GM12878 (cell line): ENCODE measurements around the gene SLC9C1. TPM values are rescaled to one million over a fixed set of nuclear protein-coding genes. Genes with fewer than 3 reads are reported as not detected.
A peak's percentile ranks its signal among the peaks of the same experiment; 100 is the strongest.

Experiments used
- BCL11A ChIP-seq: IDR thresholded peaks from 2 replicates; pipeline ENCODE4 v1.6.1; 2011; ENCODE audit warnings: low read depth, low read length
- BHLHE40 ChIP-seq, 2 experiments: fragments of 450-650 bp in 1 of 2; IDR thresholded peaks; 2 replicates each; pipeline ENCODE4 v1.6.1; 2011 to 2017; ENCODE audit warnings: low read depth in 2 of 2, borderline replicate concordance in 1 of 2, improper control_type of control experiment in 1 of 2, low read length in 1 of 2, mild to moderate bottlenecking in 1 of 2
- BRCA1 ChIP-seq: IDR thresholded peaks from 2 replicates; pipeline ENCODE4 v1.6.1; 2011; ENCODE audit warnings: low read depth, low read length, improper control_type of control experiment
- CBX3 ChIP-seq: fragments of 200-600 bp; sonication (generic); IDR thresholded peaks from 2 replicates; pipeline ENCODE4 v1.6.1; 2016; ENCODE audit warnings: low read depth, borderline replicate concordance
- DPF2 ChIP-seq: fragments of 450-650 bp; IDR thresholded peaks from 2 replicates; pipeline ENCODE4 v1.6.1; 2017; ENCODE audit warnings: mild to moderate bottlenecking
- EGR1 ChIP-seq, 2 experiments: IDR thresholded peaks; 1 replicate in 1 of 2; 2 replicates in 1 of 2; pipeline ENCODE4 v1.6.1; 2011 to 2012; ENCODE audit warnings: low read depth in 2 of 2, low read length in 2 of 2, borderline replicate concordance in 1 of 2, mild to moderate bottlenecking in 1 of 2, moderate library complexity in 1 of 2
- FOXK2 ChIP-seq: fragments of 450-650 bp; IDR thresholded peaks from 2 replicates; pipeline ENCODE4 v1.6.1; 2017; ENCODE audit warnings: mild to moderate bottlenecking, moderate library complexity
- HDAC6 ChIP-seq: fragments of 200-600 bp; sonication (generic); IDR thresholded peaks from one replicate; pipeline ENCODE4 v1.8.0; 2017; ENCODE audit warnings: antibody characterized with exemption; ENCODE audit not compliant: unreplicated experiment
- IKZF2 ChIP-seq, 2 experiments: fragments of 450-650 bp; IDR thresholded peaks; 2 replicates each; pipeline ENCODE4 v1.6.1; 2017; ENCODE audit warnings: mild to moderate bottlenecking in 2 of 2, moderate library complexity in 2 of 2
- KDM1A ChIP-seq: fragments of 200-600 bp; sonication (generic); IDR thresholded peaks from 2 replicates; pipeline ENCODE4 v1.6.1; 2016; ENCODE audit warnings: borderline replicate concordance
- POLR2A ChIP-seq: IDR thresholded peaks from 2 replicates; pipeline ENCODE4 v1.6.1; 2011; ENCODE audit warnings: low read depth, mild to moderate bottlenecking, low read length
- POLR2AphosphoS5 ChIP-seq: IDR thresholded peaks from 2 replicates; pipeline ENCODE4 v1.6.1; 2011; ENCODE audit warnings: mild to moderate bottlenecking, low read length, inconsistent platforms
- SIX5 ChIP-seq: IDR thresholded peaks from 2 replicates; pipeline ENCODE4 v1.6.1; 2011; ENCODE audit warnings: mild to moderate bottlenecking, low read depth, low read length, moderate library complexity; ENCODE audit not compliant: severe bottlenecking
- SMC3 ChIP-seq: IDR thresholded peaks from 2 replicates; pipeline ENCODE4 v1.6.1; 2011; ENCODE audit warnings: low read length, improper control_type of control experiment, borderline replicate concordance
- SP1 ChIP-seq: IDR thresholded peaks from one replicate; pipeline ENCODE4 v1.6.1; 2011; ENCODE audit warnings: low read depth, low read length
- STAT3 ChIP-seq: IDR thresholded peaks from 2 replicates; pipeline ENCODE4 v1.6.1; 2011; ENCODE audit warnings: low read depth, low read length, improper control_type of control experiment
- ZBED1 ChIP-seq: IDR thresholded peaks from 2 replicates; pipeline ENCODE4 v1.6.1; 2016; ENCODE audit warnings: borderline replicate concordance
- ZNF217 ChIP-seq: fragments of 450-650 bp; IDR thresholded peaks from 2 replicates; pipeline ENCODE4 v1.6.1; 2017; ENCODE audit warnings: antibody characterized with exemption, mild to moderate bottlenecking
- ZNF384 ChIP-seq: IDR thresholded peaks from 2 replicates; pipeline ENCODE4 v1.6.1; 2012; ENCODE audit warnings: low read depth, mild to moderate bottlenecking, low read length, improper control_type of control experiment, borderline replicate concordance
- ZNF622 ChIP-seq: fragments of 450-650 bp; IDR thresholded peaks from 2 replicates; pipeline ENCODE4 v1.6.1; 2017; ENCODE audit warnings: mild to moderate bottlenecking, inconsistent platforms
- polyA plus RNA-seq, 11 experiments: library from polyadenylated mRNA; depleted of rRNA in 4 of 11; unstranded in 6 of 11; stranded (reverse) in 5 of 11; fragments of >200 nt; fragmentation: Nextera tagmentation in 4 of 11; fragmentation: Illumina TruSeq in 1 of 11; extraction: Ambion mirVana in 4 of 11; extraction: Trizol in 1 of 11; gene quantifications; 1 replicate in 1 of 11; 2 replicates in 10 of 11; pipeline versions ENCODE4 v1.2.1 to v1.2.3, GENCODE V29; 2011 to 2016; ENCODE audit warnings: inconsistent platforms in 2 of 11, missing spikeins in 2 of 11, low read depth in 1 of 11
- total RNA-seq, 4 experiments: library from RNA; depleted of rRNA in 3 of 4; stranded (reverse); fragments of >200 nt in 3 of 4; fragmentation: Illumina TruSeq in 1 of 4; extraction: Trizol in 1 of 4; gene quantifications; 2 replicates each; pipeline versions ENCODE4 v1.2.1 to v1.2.3, GENCODE V29; 2013 to 2021
- TF ChIP-seq, protein P1 (sequence below): IDR thresholded peaks from 2 replicates; pipeline ENCODE4 v1.6.1; 2012; ENCODE audit warnings: low read depth, low read length, improper control_type of control experiment
- TF ChIP-seq, protein P2 (sequence below): fragments of 450-650 bp; IDR thresholded peaks from 2 replicates; pipeline ENCODE4 v1.6.1; 2017; ENCODE audit warnings: mild to moderate bottlenecking, moderate library complexity
- TF ChIP-seq, protein P3 (sequence below): fragments of 450-650 bp; IDR thresholded peaks from 2 replicates; pipeline ENCODE4 v1.6.1; 2017; ENCODE audit warnings: mild to moderate bottlenecking, moderate library complexity
- TF ChIP-seq, protein P4 (sequence below): IDR thresholded peaks from 2 replicates; pipeline ENCODE4 v1.6.1; 2011; ENCODE audit warnings: borderline replicate concordance, low read depth, mild to moderate bottlenecking, moderate library complexity, low read length; ENCODE audit not compliant: insufficient read depth, poor library complexity, severe bottlenecking

The SLC9C1 gene
- total and polyA plus RNA-seq, 10 of the 15 experiments (the other 5 are each of a cell fraction or from before 2014, with no cell fraction given), result not detected

DNA sequence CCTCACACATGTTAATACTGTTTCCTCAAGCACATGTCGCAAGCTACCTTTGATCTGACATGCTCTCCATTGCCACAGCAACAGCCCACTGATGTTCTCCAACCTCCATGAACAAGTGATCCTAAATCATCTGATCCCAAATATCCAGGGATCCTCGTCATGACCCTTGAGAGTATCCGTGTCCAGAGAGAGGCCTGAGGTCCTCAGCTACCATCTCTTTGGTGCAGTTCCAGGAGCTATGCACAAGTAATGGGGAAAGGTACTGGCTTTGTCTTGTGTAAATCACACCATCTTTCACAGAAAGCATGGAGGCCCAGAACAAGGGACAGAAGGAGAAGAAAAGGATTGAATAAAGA lies 163.4 kb downstream of the SLC9C1 start (continued):
- TF ChIP-seq SP1 (no peak), CBX3 (no peak), ZNF384 (no peak), SIX5 (no peak), EGR1 (IDR thresholded peaks at IDR 0.05; ENCODE audit: borderline replicate concordance in 1 of 2, low read depth in 2 of 2, low read length in 2 of 2) (no peak), HDAC6 (no peak), BRCA1 (no peak), STAT3 (no peak), POLR2A (peak; percentile 71), BCL11A (no peak), DPF2 (no peak), POLR2AphosphoS5 (peak; percentile 84), BHLHE40 (IDR thresholded peaks at IDR 0.05; ENCODE audit: borderline replicate concordance in 1 of 2, low read depth in 2 of 2, low read length in 1 of 2) (no peak), ZNF217 (no peak), ZNF622 (no peak), ZBED1 (no peak), IKZF2 (IDR thresholded peaks at IDR 0.05) (peak; percentile 8 to 47; a peak in 1 of 4 replicates), SMC3 (no peak), FOXK2 (no peak), KDM1A (no peak)
- TF ChIP-seq, protein P1, sequence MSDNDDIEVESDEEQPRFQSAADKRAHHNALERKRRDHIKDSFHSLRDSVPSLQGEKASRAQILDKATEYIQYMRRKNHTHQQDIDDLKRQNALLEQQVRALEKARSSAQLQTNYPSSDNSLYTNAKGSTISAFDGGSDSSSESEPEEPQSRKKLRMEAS, result 0 out of 2 replicates have a peak, but pooled peaks have one; percentile 35
- TF ChIP-seq, protein P2, sequence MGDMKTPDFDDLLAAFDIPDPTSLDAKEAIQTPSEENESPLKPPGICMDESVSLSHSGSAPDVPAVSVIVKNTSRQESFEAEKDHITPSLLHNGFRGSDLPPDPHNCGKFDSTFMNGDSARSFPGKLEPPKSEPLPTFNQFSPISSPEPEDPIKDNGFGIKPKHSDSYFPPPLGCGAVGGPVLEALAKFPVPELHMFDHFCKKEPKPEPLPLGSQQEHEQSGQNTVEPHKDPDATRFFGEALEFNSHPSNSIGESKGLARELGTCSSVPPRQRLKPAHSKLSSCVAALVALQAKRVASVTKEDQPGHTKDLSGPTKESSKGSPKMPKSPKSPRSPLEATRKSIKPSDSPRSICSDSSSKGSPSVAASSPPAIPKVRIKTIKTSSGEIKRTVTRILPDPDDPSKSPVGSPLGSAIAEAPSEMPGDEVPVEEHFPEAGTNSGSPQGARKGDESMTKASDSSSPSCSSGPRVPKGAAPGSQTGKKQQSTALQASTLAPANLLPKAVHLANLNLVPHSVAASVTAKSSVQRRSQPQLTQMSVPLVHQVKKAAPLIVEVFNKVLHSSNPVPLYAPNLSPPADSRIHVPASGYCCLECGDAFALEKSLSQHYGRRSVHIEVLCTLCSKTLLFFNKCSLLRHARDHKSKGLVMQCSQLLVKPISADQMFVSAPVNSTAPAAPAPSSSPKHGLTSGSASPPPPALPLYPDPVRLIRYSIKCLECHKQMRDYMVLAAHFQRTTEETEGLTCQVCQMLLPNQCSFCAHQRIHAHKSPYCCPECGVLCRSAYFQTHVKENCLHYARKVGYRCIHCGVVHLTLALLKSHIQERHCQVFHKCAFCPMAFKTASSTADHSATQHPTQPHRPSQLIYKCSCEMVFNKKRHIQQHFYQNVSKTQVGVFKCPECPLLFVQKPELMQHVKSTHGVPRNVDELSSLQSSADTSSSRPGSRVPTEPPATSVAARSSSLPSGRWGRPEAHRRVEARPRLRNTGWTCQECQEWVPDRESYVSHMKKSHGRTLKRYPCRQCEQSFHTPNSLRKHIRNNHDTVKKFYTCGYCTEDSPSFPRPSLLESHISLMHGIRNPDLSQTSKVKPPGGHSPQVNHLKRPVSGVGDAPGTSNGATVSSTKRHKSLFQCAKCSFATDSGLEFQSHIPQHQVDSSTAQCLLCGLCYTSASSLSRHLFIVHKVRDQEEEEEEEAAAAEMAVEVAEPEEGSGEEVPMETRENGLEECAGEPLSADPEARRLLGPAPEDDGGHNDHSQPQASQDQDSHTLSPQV, result no peak
- TF ChIP-seq, protein P3, sequence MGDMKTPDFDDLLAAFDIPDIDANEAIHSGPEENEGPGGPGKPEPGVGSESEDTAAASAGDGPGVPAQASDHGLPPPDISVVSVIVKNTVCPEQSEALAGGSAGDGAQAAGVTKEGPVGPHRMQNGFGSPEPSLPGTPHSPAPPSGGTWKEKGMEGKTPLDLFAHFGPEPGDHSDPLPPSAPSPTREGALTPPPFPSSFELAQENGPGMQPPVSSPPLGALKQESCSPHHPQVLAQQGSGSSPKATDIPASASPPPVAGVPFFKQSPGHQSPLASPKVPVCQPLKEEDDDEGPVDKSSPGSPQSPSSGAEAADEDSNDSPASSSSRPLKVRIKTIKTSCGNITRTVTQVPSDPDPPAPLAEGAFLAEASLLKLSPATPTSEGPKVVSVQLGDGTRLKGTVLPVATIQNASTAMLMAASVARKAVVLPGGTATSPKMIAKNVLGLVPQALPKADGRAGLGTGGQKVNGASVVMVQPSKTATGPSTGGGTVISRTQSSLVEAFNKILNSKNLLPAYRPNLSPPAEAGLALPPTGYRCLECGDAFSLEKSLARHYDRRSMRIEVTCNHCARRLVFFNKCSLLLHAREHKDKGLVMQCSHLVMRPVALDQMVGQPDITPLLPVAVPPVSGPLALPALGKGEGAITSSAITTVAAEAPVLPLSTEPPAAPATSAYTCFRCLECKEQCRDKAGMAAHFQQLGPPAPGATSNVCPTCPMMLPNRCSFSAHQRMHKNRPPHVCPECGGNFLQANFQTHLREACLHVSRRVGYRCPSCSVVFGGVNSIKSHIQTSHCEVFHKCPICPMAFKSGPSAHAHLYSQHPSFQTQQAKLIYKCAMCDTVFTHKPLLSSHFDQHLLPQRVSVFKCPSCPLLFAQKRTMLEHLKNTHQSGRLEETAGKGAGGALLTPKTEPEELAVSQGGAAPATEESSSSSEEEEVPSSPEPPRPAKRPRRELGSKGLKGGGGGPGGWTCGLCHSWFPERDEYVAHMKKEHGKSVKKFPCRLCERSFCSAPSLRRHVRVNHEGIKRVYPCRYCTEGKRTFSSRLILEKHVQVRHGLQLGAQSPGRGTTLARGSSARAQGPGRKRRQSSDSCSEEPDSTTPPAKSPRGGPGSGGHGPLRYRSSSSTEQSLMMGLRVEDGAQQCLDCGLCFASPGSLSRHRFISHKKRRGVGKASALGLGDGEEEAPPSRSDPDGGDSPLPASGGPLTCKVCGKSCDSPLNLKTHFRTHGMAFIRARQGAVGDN, result peak; percentile 69
- TF ChIP-seq, protein P4, sequence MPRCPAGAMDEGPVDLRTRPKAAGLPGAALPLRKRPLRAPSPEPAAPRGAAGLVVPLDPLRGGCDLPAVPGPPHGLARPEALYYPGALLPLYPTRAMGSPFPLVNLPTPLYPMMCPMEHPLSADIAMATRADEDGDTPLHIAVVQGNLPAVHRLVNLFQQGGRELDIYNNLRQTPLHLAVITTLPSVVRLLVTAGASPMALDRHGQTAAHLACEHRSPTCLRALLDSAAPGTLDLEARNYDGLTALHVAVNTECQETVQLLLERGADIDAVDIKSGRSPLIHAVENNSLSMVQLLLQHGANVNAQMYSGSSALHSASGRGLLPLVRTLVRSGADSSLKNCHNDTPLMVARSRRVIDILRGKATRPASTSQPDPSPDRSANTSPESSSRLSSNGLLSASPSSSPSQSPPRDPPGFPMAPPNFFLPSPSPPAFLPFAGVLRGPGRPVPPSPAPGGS, result no peak
